Skin of body (tissue), 2 donors: ENCODE measurements around the gene GNAZ. TPM values are rescaled to one million over a fixed set of nuclear protein-coding genes. Genes with fewer than 3 reads are reported as not detected.

ENCODE experiments used
- DNase-seq: peaks from one replicate; lab custom pipeline; 2025; lab: John Stamatoyannopoulos, UW
- total RNA-seq: library from RNA; depleted of rRNA; stranded (reverse); fragments of >200 nt; gene quantifications from one replicate; pipeline ENCODE4 v1.2.3, GENCODE V29; 2014

The GNAZ gene
- total RNA-seq, 1 donor from 2014 or later = 1.8 TPM

DNA sequence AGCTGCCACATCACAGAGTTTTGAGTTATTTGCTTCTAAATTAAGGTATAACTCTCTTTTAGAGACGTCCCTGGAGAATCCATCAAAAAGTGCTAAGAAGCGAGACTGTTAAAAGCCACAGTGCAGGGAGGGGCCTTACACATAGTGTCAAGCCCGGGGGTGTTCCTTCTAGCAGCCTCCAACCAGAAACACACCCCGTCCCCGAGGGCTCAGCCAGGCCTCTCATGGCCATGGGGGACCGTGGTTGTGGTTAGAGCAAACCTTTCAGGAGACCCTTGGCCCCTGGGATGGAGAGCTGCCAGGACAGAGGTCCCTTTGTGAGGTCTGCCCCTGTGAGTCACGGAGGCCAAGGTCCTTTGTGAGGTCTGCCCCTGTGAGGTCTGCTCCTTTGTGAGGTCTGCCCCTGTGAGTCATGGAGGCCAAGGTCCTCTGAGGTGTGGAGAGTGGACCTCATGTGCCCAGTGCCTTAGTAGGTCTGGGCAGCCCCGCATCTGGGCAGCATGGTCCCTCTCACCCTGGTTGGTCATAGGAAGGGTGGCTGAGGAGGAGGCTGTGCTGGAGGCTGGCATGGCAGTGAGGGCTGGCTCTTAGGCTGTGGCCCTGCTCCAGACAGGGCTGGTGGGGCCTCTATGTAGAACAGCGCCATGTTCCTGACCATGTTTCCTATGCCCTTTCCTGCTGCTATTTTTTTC is 5.4 kb downstream of the GNAZ start:
- no peak for DNase-seq

DNA sequence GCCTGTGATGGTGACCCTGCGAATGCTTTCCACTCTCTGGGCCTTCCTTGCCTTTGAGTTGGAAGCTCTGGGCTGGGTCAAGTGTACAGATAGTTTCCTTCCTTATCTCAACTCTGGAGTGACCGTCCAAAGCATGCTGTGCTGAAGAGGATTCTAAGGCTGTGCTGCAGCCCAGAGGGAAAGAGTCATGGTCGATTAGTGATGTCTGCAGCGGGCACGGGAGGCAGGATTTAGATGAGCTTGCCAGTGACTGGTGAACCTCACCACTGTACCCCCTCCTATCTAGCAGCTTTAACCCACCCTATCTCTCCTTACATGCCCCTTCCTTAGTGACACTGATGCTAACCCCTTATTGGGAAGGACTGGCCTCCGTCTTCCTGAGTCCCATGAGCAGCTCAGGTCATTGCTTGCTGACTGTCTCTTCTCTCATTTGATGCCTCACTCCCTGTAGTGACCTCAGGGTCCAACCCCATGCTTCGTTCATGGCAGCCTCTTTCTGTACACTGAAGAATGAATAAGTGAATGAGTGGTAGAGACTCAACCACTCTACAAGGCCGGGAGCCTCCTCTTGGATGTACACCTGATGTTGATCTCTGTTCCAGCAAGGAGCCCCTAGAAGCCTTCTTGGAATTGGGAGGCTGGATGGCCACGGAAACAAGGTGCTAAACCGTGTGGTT is 6.7 kb downstream of the GNAZ start:
- no peak for DNase-seq

DNA sequence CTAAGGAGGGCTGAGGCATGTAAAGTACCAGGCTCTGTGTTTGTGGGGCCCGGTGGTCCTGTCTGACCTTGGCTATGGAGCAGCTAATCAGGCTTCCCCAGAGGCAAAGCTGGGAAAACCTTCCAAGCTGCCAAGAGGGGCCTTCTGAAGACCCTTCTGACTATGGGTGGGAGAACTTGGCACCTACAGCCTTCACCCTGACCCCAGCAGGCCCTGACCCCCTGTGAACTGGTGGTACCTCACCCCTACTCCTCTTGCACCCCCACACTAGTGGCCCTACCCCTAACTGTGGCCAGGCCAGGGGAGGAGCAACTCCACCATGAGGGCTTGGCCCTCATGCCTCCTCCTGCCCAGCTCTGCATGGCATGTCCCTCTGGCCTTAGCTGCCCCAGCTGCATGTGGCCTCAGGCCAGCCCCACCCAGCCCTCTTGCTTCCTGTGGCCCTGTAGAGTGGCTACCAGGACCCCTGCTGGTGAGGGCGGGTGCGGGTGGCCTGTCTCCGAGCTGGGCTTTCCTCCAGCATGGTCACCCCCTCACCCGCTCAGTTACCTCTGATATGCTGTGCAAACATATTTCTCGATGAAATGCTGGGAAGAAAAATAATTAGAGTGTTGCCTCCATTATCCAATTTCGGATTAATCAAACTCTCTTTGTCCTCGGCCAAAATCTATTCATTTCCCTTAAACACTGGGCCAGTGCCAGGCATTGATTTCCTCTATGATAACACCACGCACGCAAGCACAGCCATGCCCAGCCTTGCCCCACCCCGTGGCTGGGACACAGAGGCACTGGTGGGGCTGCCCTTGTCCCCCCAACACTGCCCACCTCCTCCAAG is 7.5 kb downstream of the GNAZ start:
- no peak for DNase-seq

DNA sequence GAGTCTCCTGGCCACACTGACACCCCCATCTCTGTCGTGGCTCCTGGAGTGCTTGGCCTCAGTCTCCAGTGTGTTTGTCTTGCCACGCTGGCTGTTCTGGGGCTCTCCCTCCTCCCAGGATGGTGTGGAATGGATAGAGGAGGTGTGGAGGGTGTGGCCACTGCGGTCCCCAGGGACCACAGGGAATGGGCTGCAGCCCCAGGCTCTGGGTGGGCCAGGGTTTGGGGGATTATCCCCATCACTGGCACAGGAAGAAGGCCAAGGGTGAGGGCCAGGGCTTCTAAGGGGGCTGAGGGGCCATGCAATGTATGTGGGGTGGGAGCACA is 8.1 kb downstream of the GNAZ start:
- no peak for DNase-seq

DNA sequence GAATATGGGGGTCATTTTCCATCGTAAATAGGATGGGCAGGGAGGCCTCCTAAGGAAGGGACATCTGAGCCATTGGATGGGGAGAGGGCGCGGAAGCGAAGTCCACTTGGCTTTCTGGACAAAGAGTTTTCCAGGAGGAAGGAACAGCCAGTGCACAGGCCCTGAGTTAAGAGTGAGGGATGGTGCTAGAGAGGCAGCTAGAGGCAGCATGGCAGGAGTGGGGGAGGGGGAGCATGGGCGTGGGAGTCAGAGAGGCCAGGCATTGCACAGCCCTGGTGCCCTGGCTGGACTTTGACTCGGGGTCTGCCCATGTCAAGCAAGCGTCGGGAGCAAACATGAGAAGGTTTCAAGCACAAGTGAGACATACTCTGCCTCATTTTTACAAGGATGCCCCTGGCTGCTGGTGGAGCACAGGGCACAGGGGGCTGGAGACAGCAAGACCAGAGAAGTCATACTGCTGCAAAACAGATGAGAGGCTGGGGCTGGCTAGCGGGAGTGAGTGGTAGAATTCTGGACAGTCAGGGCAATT is 9.0 kb downstream of the GNAZ start:
- no peak for DNase-seq

DNA sequence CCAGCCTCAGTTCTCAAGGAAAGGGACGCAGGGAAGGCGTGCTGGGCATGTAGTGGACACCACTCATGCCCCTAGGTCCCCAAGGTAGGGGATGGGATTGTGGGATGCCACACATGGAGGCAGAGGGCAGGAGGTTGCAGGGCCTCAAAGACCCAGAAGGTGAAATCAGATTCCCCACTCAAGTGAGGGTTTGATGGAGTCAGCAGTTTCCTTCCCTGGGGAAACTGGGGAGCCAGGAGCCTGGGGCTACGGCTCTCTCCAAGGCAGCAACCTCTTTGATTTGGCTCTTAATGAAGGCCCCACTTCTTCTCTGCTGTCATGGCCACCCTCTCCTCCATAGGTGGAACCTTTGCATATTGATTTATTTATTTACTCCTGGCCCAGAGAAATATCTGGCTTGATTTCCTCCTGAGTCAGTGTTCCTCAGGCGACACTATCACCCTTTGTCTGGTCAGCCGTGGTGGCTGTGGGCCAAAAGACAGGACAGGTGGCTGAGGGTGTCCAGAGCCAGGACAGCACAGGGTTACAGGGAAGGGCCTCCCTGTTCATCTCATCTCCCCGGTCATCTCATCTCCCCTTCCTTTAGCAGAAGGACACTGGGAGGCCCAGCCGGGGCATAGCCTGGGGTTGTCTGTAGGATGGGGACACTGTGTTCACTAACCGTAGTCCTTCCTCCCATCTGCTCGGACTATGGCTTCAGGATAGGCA is 9.6 kb downstream of the GNAZ start:
- no peak for DNase-seq

DNA sequence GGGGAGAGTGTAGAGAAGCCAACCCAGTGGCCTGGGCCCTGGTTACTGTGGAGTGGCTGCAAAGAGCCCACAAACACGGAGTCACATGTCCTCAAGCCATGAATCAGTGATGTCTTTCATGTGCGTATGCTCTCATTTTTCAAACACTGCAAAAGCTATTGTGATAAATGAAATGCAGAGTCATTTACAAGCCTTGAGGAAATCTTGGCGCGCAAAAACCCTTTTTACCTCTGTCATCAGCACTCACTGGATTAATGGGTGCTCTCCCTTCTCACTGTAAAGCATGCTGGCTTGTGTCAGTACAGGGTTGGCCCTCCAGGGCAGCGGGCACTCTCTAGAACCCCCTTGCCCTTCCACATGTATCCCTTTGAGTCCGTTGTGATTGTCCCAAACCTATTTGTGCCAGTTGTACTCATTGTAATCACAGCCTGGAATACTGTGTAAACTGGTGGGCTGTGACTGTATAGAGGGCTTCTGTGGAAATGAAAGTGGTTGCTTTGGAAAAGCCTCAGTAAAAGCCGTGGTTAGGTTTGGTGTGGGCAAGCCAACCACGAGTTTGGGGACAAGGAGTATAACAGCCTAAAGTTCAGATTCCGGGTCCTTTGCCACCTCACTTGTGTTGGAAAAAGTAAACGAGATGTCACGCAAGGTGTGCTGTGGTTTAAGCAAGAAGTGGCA is 10.4 kb downstream of the GNAZ start:
- DNase-seq = no peak

DNA sequence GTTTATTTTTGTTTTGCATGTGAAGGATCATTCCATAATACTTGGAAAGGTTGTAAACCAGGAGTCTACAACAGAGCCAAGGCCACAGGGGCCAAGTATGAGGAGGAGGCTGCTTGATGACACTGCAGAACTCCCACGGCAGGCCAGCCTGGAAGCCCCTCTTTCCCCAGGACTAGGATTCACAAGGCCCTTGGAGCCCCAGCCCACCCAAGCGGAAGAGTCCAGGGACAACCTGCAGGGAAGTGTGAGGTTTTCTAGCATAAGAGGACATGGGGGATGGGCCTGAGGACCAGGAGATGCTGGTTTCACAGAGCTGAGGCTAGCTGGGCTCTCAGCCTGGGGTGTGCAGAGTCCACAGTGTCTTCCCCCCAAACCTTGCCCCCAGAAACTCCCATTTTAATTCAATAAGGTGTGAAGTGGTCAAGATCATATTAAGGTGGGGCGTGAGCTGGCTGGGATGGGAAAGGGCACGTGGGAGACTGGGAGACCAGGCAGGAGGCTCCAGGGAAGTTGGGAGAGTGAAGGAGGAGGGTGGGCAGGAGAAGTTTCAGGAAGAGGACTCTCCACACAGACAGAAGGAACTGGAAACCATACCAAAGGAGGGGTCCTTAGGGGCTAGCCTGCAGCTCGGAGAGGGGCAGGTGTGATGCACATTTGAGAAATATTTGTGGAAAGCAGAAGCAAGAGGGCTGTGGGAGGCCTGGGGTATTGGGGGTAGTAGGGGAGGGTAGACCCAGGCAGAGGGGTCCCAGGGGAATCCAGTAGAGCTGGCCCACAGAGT is 12.4 kb downstream of the GNAZ start:
- DNase-seq = no peak

DNA sequence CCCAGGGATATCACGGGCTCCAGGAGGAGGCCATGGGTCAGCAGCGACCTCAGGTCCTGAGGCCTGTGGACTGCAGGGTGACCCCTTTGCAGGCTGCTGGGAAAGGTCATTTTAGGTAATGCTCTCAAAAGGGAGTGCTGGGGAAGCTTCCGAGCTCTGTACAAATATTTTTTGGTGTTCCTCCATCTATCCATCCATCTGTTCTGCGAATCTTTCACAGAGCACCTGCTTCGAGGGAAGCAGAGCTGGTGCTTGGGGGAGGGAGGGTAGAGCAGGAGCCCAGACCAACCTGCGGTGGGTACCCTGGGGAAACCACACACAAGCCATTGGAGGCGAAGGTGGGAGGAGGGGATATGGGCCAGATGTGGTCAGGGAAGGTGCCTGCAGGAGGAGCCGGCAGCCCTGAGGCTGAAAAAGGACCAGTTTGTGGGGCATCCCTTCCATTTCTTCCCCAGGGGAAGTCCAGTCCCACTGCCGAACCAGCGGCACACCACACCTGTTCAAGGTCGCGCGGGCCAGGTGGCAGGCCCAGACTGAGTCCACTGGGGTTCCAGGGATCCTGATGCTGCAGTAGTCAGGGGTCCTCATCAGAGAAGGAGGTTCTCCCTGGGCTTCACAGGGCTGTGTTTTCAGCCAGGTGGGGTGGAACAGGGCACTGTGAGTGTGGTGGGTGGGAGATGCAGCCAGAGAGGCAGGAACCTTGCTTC is 13.1 kb downstream of the GNAZ start:
- no peak for DNase-seq

DNA sequence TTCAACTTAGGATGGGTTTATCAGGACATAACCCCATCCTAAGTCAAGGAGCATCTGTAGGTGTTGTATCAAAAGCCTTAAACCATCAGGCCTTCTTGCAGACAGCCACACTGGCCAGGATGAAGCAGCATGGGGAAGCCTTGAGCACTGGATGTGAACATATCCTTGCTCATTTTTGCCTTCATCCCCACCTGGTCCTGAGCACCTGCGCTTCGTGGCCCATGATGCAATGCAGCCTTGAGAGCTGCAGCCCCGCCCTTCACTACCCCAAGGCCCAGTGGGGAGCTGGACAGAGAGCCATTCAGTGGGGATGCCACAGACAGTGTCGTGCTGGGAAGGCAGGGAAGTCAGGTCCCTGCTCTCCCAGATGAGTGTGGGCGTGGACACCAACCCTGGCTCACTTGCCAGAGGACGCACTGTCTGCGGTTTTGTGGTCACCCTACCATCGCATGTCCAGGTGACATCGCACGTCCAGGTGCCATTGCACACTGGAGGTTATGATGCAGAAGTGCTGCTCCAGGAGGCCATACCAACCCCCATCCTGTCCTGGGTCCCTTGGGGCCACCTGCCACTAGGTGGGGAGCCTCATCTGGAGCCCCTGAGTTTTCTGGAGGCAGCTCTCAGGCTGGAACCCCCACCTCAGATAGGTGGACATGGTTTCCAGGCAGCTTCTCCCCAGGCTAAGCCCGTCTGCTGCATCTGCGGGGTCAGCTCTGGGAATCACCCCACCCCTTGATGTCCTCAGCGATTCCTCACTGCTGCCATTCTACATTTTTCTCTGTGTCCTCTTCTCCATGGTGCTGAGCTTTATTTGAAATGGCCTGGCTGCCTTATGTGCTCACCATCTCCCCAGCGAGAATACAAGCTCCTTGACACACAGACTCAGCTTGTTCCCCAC is 14.4 kb downstream of the GNAZ start:
- DNase-seq = no peak

DNA sequence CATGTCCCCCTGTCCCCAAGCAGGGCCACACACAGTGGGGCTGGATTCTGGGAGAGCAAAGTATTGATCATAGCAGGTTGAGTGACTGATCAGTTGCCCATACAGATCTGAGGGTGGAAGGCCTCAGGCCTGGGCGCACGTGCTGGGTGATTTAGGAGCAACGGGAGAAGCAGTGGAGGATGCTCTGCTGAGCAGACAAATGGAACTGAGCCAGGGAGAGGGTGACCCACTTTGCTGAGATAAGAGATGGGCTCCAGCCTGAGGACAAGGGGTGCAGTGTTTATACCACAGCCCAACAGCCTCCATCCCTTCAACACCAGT is 15.0 kb downstream of the GNAZ start:
- no peak for DNase-seq

DNA sequence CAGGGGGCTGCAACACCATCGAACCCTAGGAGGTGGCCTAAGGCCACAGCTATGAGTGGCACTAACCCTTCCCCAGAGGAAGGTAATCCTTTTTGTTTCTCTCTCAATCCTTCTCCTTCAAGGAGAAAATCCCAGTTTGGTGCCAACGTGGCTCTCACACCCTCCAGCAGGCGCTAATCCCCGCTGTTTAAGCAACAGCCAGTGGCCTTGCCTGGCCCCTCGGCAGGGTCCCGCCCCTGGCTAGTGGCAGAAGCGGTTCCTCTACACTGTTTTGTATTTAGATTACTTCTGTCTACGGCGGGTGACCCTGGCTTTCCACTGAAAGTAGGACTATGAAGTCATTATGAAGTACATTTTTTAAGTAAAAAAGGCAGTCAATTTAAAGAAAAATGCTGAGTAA is 15.5 kb downstream of the GNAZ start:
- DNase-seq = no peak

DNA sequence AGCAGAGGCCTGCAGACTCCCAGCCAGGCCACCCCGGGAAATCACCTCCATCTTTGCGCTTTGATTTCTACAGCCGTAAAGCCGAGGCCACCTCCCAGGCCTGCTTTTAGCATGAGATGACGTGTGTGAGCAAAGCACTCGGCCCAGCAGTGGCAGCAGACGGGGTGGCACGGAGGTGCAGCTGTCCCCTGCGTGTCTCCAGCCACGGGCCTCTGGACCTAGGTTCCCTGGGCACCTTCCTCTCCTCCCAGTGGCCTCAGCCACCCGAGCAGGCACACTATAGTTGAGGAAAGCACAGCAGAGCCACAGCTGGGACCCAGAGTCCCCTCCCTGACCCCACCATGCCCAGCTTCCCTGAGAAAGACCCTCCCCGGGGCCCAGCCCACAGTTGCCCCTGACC is 15.9 kb downstream of the GNAZ start:
- DNase-seq = no peak

DNA sequence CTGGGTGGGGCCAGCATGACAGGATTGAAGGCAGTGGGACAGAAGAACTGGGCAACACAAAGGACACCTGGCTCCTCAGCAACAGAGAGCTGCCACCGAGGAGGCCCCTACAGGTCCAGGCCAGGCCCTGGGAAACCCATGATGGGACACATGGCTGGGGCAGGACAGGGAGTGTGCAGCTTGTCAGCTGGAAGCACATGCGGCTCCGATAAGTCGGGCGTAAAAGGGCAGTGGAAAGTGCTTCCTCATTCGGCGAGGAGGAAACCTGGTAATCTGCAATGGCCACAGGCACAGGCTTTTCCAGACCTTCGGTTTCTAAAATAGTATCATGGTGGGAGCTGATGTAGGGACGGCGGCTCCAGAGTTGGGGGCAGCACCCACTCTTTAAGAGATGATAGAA is 16.5 kb downstream of the GNAZ start:
- no peak for DNase-seq

DNA sequence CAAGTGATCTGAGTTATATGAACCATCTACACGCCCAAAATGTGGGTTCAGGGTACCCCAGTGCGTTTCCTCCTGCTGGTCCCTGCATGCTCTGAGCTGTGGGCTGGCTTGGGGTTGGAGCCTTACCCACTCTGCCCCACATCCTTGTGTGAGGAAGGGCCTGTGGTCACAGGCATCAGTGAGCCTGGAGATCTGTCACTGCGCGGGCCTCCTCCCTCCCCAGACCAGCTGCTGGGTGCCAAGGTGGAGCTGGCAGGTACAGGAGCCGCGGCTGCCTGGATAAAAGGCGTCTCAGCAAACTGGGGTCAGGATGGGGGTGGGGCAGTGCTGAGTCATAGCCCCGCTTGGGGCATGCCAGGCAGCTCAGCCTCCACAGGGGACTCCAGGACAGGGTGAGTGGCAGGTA is 17.9 kb downstream of the GNAZ start:
- DNase-seq = no peak

DNA sequence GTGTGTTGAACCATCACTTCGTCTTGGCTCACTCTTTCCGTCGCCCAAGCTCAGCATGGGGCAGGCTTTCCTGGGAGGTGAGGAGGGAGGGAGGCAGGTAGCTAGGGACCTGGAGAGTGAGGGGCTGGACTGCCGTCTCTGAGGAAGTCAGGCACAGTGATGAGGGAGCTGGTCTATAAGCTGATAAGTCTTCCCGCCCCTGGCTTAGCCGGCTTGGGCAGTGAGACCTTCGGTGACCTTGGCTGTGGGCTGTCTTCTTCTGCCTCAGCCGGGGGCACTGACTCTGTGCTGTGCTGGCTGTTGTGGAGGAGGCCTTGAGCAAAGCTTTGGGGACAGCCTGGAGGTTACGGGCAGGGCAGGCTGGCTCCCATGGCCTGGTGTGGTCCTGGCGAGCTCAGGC is 18.7 kb downstream of the GNAZ start:
- no peak for DNase-seq

DNA sequence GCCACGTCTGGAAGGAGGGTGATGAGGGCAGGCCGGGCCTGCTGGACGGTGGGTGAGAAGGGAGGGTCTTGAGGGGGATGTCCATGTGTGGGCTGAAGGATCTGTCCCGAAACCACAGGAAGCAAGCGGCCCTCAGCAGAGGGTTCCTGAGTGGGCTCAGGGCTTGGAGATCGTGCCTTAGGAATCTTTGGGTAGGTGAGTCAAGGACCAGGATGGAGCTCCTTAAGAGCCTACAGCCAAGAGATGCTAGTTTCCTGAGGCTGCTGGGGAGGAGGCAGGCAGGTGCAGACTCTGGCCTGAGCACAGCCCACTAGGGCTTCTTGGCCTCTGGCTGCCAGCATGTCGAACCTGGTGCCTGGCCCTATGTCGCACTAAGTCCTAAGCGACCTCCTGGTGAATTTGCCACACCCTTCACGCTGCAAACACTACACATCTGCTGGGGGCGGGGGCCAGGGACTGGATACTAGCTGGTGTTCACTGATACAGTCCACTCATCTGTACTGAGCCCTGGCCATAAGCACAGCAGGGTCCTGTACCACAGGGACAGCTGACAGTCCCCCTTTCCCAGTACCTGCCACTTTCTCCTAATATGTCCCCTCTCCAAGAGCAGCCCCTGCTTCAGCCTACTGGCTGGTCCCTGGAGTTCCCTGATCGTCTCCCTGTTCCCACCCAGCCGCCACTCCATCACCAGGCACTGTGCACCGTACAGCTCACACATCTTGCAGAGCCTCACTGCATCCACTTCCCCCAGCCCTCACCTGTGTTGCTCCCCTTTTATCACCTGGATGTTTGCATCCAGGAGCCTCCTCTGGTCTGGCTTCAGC is 19.5 kb downstream of the GNAZ start:
- DNase-seq = no peak

DNA sequence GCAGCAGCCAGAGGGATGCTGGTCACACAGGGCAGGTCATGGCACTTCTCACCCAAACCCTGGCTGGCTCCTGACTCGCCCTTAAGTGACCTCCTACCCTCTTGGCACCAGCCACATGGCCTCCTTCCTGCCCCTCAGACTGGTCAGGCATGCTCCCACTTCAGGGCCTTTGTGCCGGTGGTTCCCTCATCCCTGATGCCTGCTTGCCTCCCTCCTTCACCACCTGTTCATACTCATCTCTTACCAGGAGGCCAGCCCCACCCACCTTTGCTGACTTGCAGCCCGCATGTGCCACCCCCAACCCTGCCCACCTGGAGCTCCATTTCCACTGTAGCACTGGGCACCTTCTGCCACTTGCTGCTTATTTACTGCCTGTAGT is 20.1 kb downstream of the GNAZ start:
- DNase-seq = no peak
